SU-DHL-6 (cell line): ENCODE measurements around the gene ZZZ3.
"Not testable (repeated sequence)": the region's sequence is repeated elsewhere in the genome, so short reads cannot be mapped to it uniquely, and the experiment has no call there.

Source experiments
- H2AFZ ChIP-seq: fragments of 200-600 bp; sonication (generic); 2 replicates; pipeline ENCODE4 v1.6.1; 2014; ENCODE audit warnings: low read depth, mild to moderate bottlenecking, moderate library complexity, mixed read lengths, antibody characterized with exemption, low read length; ENCODE audit not compliant: severe bottlenecking
- H3F3A ChIP-seq: fragments of 200-600 bp; shearing (Covaris generic); 2 replicates; pipeline ENCODE4 v1.6.0; 2016; ENCODE audit warnings: antibody characterized with exemption, mild to moderate bottlenecking; ENCODE audit not compliant: insufficient read depth
- H3K27ac ChIP-seq: fragments of 200-600 bp; sonication (generic); 2 replicates; pipeline ENCODE4 v1.5.1; 2016; ENCODE audit warnings: low read depth, mild to moderate bottlenecking, low read length, moderate library complexity, mixed read lengths
- H3K27me3 ChIP-seq: fragments of 200-600 bp; sonication (generic), shearing (Covaris generic); 2 replicates; pipeline ENCODE4 v1.6.0; 2014; ENCODE audit warnings: mild to moderate bottlenecking, low read length
- H3K36me3 ChIP-seq: fragments of 200-600 bp; sonication (generic); 2 replicates; pipeline ENCODE4 v1.6.1; 2014; ENCODE audit warnings: mild to moderate bottlenecking, low read length, mixed read lengths
- H3K4me2 ChIP-seq: fragments of 300-600, 200-600 bp; shearing (Covaris generic), sonication (generic); 2 replicates; pipeline ENCODE4 v1.6.0; 2014; ENCODE audit warnings: low read length, low read depth, mild to moderate bottlenecking; ENCODE audit not compliant: poor library complexity, severe bottlenecking
- H3K4me3 ChIP-seq: fragments of 200-600 bp; sonication (generic); 2 replicates; pipeline ENCODE4 v1.5.1; 2014; ENCODE audit warnings: antibody characterized with exemption, low read length, mild to moderate bottlenecking, mixed read lengths; ENCODE audit not compliant: insufficient read depth, poor library complexity, severe bottlenecking
- H3K79me2 ChIP-seq: fragments of 200-600 bp; sonication (generic); 2 replicates; pipeline ENCODE4 v1.6.1; 2014; ENCODE audit warnings: mild to moderate bottlenecking, low read length, moderate library complexity; ENCODE audit not compliant: insufficient read depth
- H3K9ac ChIP-seq: fragments of 200-600 bp; sonication (generic); 2 replicates; pipeline ENCODE4 v1.7.0; 2014; ENCODE audit warnings: mild to moderate bottlenecking, low read length
- H3K9me2 ChIP-seq: fragments of 200-600 bp; sonication (generic); replicated peaks from 2 replicates; pipeline ENCODE4 v1.6.1; 2014; ENCODE audit warnings: low read length; ENCODE audit not compliant: insufficient read depth
- H3K9me3 ChIP-seq: fragments of 200-600 bp; sonication (generic); 2 replicates; pipeline ENCODE4 v1.6.1; 2014; ENCODE audit warnings: low read length, mixed read lengths; ENCODE audit not compliant: insufficient read depth
- H4K20me1 ChIP-seq: fragments of 200-600 bp; sonication (generic); 2 replicates; pipeline ENCODE4 v1.6.1; 2014; ENCODE audit warnings: low read depth, mild to moderate bottlenecking, antibody characterized with exemption, low read length, moderate library complexity, mixed read lengths
- EZH2phosphoT487 ChIP-seq: fragments of 200-600 bp; sonication (generic), shearing (Covaris generic); conservative IDR thresholded peaks from 2 replicates; pipeline ENCODE4 v1.6.1; 2018; ENCODE audit warnings: mild to moderate bottlenecking, antibody characterized with exemption, low read length, moderate library complexity, mixed read lengths
- TF ChIP-seq, protein P1 (sequence below): fragments of 200-600 bp; sonication (generic); IDR thresholded peaks from one replicate; pipeline ENCODE4 v1.5.1; 2017; ENCODE audit warnings: antibody characterized with exemption, mild to moderate bottlenecking, low read length, moderate library complexity; ENCODE audit not compliant: insufficient read depth, poor library complexity, severe bottlenecking

ZZZ3 gene

DNA sequence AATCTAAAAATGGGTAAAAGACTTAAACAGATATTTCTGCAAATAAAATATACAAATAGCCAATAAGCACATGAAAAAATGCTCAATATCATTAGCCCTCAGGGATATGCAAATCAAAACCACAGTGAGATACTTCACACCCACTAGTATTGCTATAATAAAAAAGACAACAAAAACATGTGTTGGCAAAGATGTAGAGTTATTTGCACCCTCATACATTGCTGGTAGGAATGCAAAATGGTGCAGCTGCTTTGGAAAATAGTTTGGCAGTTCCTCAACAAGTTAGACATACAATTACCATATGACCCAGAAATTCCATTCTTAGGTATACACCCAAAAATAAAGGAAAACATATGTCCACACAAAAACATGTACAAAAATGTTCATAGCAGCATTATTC, 30.2 kb downstream of the ZZZ3 start:
- Histone ChIP-seq H3F3A (no peaks in the 10 kb centered on the region; the same call in 1 of the 2 replicates), H3K36me3 (peaks cover 14% of the 10 kb centered on the region), H3K27me3 (no peaks in the 10 kb centered on the region), H3K79me2 (peaks cover 99% of the 10 kb centered on the region), H3K9me3 (peaks cover 9% of the 10 kb centered on the region; the same call in 1 of the 2 replicates), H3K9me2 (no peaks in the 10 kb centered on the region), H3K4me3 (no peak overlapping the region), H3K9ac (no peak overlapping the region), H2AFZ (no peak overlapping the region), H3K4me2 (no peak overlapping the region), H4K20me1 (peaks cover 27% of the 10 kb centered on the region), H3K27ac (no peak overlapping the region)
- TF ChIP-seq EZH2phosphoT487, result no peak
- TF ChIP-seq, protein P1, sequence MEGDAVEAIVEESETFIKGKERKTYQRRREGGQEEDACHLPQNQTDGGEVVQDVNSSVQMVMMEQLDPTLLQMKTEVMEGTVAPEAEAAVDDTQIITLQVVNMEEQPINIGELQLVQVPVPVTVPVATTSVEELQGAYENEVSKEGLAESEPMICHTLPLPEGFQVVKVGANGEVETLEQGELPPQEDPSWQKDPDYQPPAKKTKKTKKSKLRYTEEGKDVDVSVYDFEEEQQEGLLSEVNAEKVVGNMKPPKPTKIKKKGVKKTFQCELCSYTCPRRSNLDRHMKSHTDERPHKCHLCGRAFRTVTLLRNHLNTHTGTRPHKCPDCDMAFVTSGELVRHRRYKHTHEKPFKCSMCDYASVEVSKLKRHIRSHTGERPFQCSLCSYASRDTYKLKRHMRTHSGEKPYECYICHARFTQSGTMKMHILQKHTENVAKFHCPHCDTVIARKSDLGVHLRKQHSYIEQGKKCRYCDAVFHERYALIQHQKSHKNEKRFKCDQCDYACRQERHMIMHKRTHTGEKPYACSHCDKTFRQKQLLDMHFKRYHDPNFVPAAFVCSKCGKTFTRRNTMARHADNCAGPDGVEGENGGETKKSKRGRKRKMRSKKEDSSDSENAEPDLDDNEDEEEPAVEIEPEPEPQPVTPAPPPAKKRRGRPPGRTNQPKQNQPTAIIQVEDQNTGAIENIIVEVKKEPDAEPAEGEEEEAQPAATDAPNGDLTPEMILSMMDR, result no peak

DNA sequence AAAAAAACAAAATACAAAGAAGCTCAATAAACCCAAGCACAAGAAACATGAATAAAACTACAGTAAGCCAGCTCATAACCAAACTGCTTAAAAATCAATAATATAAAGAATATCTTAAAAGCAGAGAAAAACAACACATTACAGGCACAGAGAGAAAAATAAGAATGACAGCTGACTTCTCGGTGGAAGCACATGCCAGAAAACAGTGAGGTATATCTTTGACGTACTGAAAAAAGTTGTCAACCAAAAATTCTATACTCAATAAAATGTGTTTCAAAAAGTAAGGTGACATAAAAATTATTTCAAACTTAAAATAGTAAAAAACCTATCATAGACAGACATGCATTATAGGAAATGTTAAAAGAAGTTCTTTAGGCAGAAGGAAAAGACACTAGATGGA, 33.3 kb downstream of the ZZZ3 start:
- H3K9ac ChIP-seq, result no peak overlapping the region
- no peaks in the 10 kb centered on the region for H3K9me2 ChIP-seq
- H3K27me3 ChIP-seq, result no peaks in the 10 kb centered on the region
- H3K4me3 ChIP-seq, result no peak overlapping the region
- H2AFZ ChIP-seq, result no peak overlapping the region
- TF ChIP-seq, protein P1, result no peak
- TF ChIP-seq EZH2phosphoT487, result no peak
- no peak overlapping the region for H3K4me2 ChIP-seq
- H4K20me1 ChIP-seq, result peaks cover 16% of the 10 kb centered on the region; the same call in 1 of the 2 replicates
- peaks cover 14% of the 10 kb centered on the region for H3K36me3 ChIP-seq
- peaks cover 9% of the 10 kb centered on the region; the same call in 1 of the 2 replicates for H3K9me3 ChIP-seq
- H3F3A ChIP-seq, result no peaks in the 10 kb centered on the region; the same call in 1 of the 2 replicates
- H3K27ac ChIP-seq, result no peak overlapping the region
- H3K79me2 ChIP-seq, result peaks cover 99% of the 10 kb centered on the region

DNA sequence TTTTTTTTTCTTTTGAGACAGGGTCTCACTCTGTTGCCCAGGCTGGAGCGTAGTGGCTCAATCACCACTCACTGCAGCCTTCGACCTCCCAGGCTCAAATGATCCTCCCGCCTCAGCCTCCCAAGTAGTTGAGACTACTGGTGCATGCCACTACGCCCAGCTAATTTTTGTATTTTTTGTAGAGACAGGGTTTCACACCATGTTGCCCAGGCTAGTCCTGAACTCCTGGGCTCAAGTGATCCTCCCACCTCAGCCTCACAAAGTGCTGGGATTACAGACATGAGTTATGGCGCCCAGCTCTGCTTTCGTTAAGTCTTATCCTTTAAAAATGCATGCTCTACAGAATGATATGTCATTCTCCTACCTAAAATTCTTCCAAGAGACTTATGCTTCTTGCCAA, 36.2 kb downstream of the ZZZ3 start:
- not testable (repeated sequence) for H3K27ac ChIP-seq, H3K9me3 ChIP-seq, H3K4me2 ChIP-seq, H4K20me1 ChIP-seq, H3K27me3 ChIP-seq, H3K9ac ChIP-seq, H3K4me3 ChIP-seq, H3F3A ChIP-seq, H2AFZ ChIP-seq, H3K9me2 ChIP-seq
- peaks cover 100% of the 10 kb centered on the region for H3K79me2 ChIP-seq
- peaks cover 14% of the 10 kb centered on the region; the same call in 1 of the 2 replicates for H3K36me3 ChIP-seq

DNA sequence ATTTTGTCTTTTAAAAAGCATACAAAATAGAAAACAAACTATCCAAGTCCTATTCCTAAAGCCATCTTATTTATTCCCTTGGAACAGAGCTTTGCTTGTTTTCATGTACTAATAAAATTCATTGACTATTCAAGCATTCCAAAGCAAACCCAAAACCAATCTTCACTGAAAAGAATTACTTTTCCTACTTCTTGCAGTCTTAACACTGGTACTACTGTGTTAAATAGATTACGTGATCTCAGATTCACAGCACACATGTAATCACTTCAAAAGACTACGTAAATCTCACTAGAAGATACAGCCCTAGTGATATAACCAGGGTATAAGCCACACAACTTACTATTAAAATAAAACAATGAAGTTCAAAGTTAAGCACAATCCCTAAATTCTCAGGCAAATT, 39.0 kb downstream of the ZZZ3 start:
- Histone ChIP-seq H3F3A (no peaks in the 10 kb centered on the region; the same call in 1 of the 2 replicates), H2AFZ (no peak overlapping the region), H3K36me3 (peaks cover 5% of the 10 kb centered on the region; the same call in 1 of the 2 replicates), H3K4me3 (no peak overlapping the region), H3K27me3 (no peaks in the 10 kb centered on the region), H3K9me3 (no peaks in the 10 kb centered on the region), H3K4me2 (no peak overlapping the region), H3K79me2 (peaks cover 81% of the 10 kb centered on the region), H4K20me1 (no peaks in the 10 kb centered on the region), H3K9me2 (no peaks in the 10 kb centered on the region), H3K27ac (no peak overlapping the region), H3K9ac (no peak overlapping the region)
- TF ChIP-seq EZH2phosphoT487, result no peak
- TF ChIP-seq, protein P1, result no peak
